ENCODE results near the gene NRAP.

- TF ChIP-seq, protein P1, sequence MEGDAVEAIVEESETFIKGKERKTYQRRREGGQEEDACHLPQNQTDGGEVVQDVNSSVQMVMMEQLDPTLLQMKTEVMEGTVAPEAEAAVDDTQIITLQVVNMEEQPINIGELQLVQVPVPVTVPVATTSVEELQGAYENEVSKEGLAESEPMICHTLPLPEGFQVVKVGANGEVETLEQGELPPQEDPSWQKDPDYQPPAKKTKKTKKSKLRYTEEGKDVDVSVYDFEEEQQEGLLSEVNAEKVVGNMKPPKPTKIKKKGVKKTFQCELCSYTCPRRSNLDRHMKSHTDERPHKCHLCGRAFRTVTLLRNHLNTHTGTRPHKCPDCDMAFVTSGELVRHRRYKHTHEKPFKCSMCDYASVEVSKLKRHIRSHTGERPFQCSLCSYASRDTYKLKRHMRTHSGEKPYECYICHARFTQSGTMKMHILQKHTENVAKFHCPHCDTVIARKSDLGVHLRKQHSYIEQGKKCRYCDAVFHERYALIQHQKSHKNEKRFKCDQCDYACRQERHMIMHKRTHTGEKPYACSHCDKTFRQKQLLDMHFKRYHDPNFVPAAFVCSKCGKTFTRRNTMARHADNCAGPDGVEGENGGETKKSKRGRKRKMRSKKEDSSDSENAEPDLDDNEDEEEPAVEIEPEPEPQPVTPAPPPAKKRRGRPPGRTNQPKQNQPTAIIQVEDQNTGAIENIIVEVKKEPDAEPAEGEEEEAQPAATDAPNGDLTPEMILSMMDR (IDR thresholded peaks at IDR 0.05) = no peak
- TF ChIP-seq POLR2A (IDR thresholded peaks at IDR 0.05) = no peak
Observed at GRCh38 chr10:113663142-113663541, 699 bp downstream of the NRAP start.
